Nephron (organoid): Measurements from ENCODE around the gene GIMAP5.

Experiments used
- H3K27ac Mint-ChIP-seq, 3 experiments: 2 replicates each; pipeline ENCODE4 v1.8.0; 2020; ENCODE audit warnings: mixed read lengths in 3 of 3, mild to moderate bottlenecking in 2 of 3, moderate library complexity in 1 of 3
- H3K27me3 Mint-ChIP-seq: 2 replicates; pipeline ENCODE4 v1.8.0; 2021; ENCODE audit warnings: low read depth, mild to moderate bottlenecking, moderate library complexity, mixed read lengths
- H3K36me3 Mint-ChIP-seq: 2 replicates; pipeline ENCODE4 v1.8.0; 2020; ENCODE audit warnings: low read depth, mixed read lengths
- H3K4me1 Mint-ChIP-seq: 2 replicates; pipeline ENCODE4 v1.8.0; 2020; ENCODE audit warnings: mixed read lengths
- H3K4me3 Mint-ChIP-seq, 3 experiments: 2 replicates each; pipeline ENCODE4 v1.8.0; 2020; ENCODE audit warnings: mild to moderate bottlenecking in 3 of 3, mixed read lengths in 3 of 3, moderate library complexity in 2 of 3
- H3K9me3 Mint-ChIP-seq: 2 replicates; pipeline ENCODE4 v1.8.0; 2020; ENCODE audit warnings: mixed read lengths
- CTCF ChIP-seq, 3 experiments: fragments of 200-600 bp; sonication (generic); IDR thresholded peaks; one replicate each; pipeline ENCODE4 v1.5.0; 2021; ENCODE audit warnings: antibody characterized with exemption in 3 of 3; ENCODE audit not compliant: unreplicated experiment in 3 of 3

GIMAP5 gene

GRCh38 chr7:150716368-150716767 is 20.9 kb upstream of the GIMAP5 start, which contains the start of gene GIMAP1:
Gene GIMAP1, plus strand, starts transcription at chr7:150716613. Its CDS starts 2,435 bp downstream, at chr7:150719048.
- TF ChIP-seq CTCF (IDR thresholded peaks at IDR 0.05; ENCODE audit: unreplicated experiment in 3 of 3), result no peak
- Mint-ChIP-seq H3K27me3 (no peaks in the 10 kb centered on the region), H3K4me3 (peak within 1 kb of the TSS in 2 of 3 experiments; percentile 36 to 48), H3K4me1 (peaks cover 13% of the 10 kb centered on the region), H3K36me3 (no peaks in the 10 kb centered on the region), H3K9me3 (peaks cover 18% of the 10 kb centered on the region), H3K27ac (peak within 1 kb of the TSS in 1 of 3 experiments; percentile 12)

GRCh38 chr7:150716939-150717338 is 20.3 kb upstream of the GIMAP5 start:
- Mint-ChIP-seq H3K9me3 (peaks cover 18% of the 10 kb centered on the region), H3K4me1 (peaks cover 13% of the 10 kb centered on the region), H3K27ac (peak overlapping the region in 1 of 3 experiments; percentile 12), H3K36me3 (no peaks in the 10 kb centered on the region), H3K27me3 (no peaks in the 10 kb centered on the region), H3K4me3 (peak overlapping the region in 1 of 3 experiments; percentile 44)
- TF ChIP-seq CTCF (IDR thresholded peaks at IDR 0.05; ENCODE audit: unreplicated experiment in 3 of 3), result no peak

- Mint-ChIP-seq H3K4me3 (no peak overlapping the region), H3K4me1 (peaks cover 13% of the 10 kb centered on the region), H3K27me3 (no peaks in the 10 kb centered on the region), H3K9me3 (peaks cover 10% of the 10 kb centered on the region), H3K27ac (peak overlapping the region in 1 of 3 experiments; percentile 47), H3K36me3 (no peaks in the 10 kb centered on the region)
- TF ChIP-seq CTCF (IDR thresholded peaks at IDR 0.05; ENCODE audit: unreplicated experiment in 3 of 3), result no peak
Measured at GRCh38 chr7:150717814-150718420, 19.3 kb upstream of the GIMAP5 start.

GRCh38 chr7:150719436-150719835 is 17.8 kb upstream of the GIMAP5 start:
- no peak for TF ChIP-seq CTCF (IDR thresholded peaks at IDR 0.05; ENCODE audit: unreplicated experiment in 3 of 3)
- H3K4me1 Mint-ChIP-seq, result peaks cover 13% of the 10 kb centered on the region
- H3K27ac Mint-ChIP-seq, result no peak overlapping the region
- no peaks in the 10 kb centered on the region for H3K36me3 Mint-ChIP-seq
- no peaks in the 10 kb centered on the region for H3K27me3 Mint-ChIP-seq
- H3K9me3 Mint-ChIP-seq, result peaks cover 2% of the 10 kb centered on the region
- no peak overlapping the region for H3K4me3 Mint-ChIP-seq

GRCh38 chr7:150719960-150720891 is 17.0 kb upstream of the GIMAP5 start:
- Mint-ChIP-seq H3K9me3 (peaks cover 2% of the 10 kb centered on the region), H3K27me3 (no peaks in the 10 kb centered on the region), H3K27ac (no peak overlapping the region), H3K4me3 (no peak overlapping the region), H3K4me1 (peaks cover 13% of the 10 kb centered on the region), H3K36me3 (no peaks in the 10 kb centered on the region)
- no peak for TF ChIP-seq CTCF (IDR thresholded peaks at IDR 0.05; ENCODE audit: unreplicated experiment in 3 of 3)
